Measurements from ENCODE around the gene SEC22A. TPM values are rescaled to one million over a fixed set of nuclear protein-coding genes. Genes with fewer than 3 reads are reported as not detected.

The SEC22A gene
- total RNA-seq, 1 experiment from 2014 or later = 18.5 TPM

GRCh38 chr3:123301331-123302184, 99.8 kb downstream of the SEC22A start:
- DNase-seq (ENCODE audit: extremely low read depth, low read depth) = no peak

- DNase-seq (ENCODE audit: extremely low read depth, low read depth) = no peak
Measured at GRCh38 chr3:123302961-123303360, 101.2 kb downstream of the SEC22A start.

- DNase-seq (ENCODE audit: extremely low read depth, low read depth) = no peak
Measured at GRCh38 chr3:123303976-123304560, 102.3 kb downstream of the SEC22A start.

- DNase-seq (ENCODE audit: extremely low read depth, low read depth) = no peak
Measured at GRCh38 chr3:123305192-123305591, 103.4 kb downstream of the SEC22A start.

GRCh38 chr3:123307064-123307463, 105.3 kb downstream of the SEC22A start:
- no peak for DNase-seq (ENCODE audit: extremely low read depth, low read depth)

- DNase-seq (ENCODE audit: extremely low read depth, low read depth) = no peak
Measured at GRCh38 chr3:123310186-123310585, 108.4 kb downstream of the SEC22A start.

- no peak for DNase-seq (ENCODE audit: extremely low read depth, low read depth)
Measured at GRCh38 chr3:123310741-123311140, 109.0 kb downstream of the SEC22A start.

GRCh38 chr3:123311201-123311600, 109.5 kb downstream of the SEC22A start:
- no peak for DNase-seq (ENCODE audit: extremely low read depth, low read depth)

GRCh38 chr3:123312331-123313265, 110.9 kb downstream of the SEC22A start:
- DNase-seq (ENCODE audit: extremely low read depth, low read depth) = no peak

GRCh38 chr3:123313889-123314288, 112.1 kb downstream of the SEC22A start:
- no peak for DNase-seq (ENCODE audit: extremely low read depth, low read depth)

- no peak for DNase-seq (ENCODE audit: extremely low read depth, low read depth)
Measured at GRCh38 chr3:123314359-123315270, 112.9 kb downstream of the SEC22A start.

GRCh38 chr3:123315271-123315595, 113.5 kb downstream of the SEC22A start:
- DNase-seq (ENCODE audit: extremely low read depth, low read depth) = no peak

GRCh38 chr3:123317716-123318115, 116.0 kb downstream of the SEC22A start:
- DNase-seq (ENCODE audit: extremely low read depth, low read depth) = no peak

- no peak for DNase-seq (ENCODE audit: extremely low read depth, low read depth)
Measured at GRCh38 chr3:123318374-123318773, 116.6 kb downstream of the SEC22A start.

- no peak for DNase-seq (ENCODE audit: extremely low read depth, low read depth)
Measured at GRCh38 chr3:123319760-123320159, 118.0 kb downstream of the SEC22A start.

GRCh38 chr3:123320221-123320620, 118.5 kb downstream of the SEC22A start:
- DNase-seq (ENCODE audit: extremely low read depth, low read depth) = no peak

GRCh38 chr3:123321806-123322205, 120.1 kb downstream of the SEC22A start:
- DNase-seq (ENCODE audit: extremely low read depth, low read depth) = no peak

- DNase-seq (ENCODE audit: extremely low read depth, low read depth) = no peak
Measured at GRCh38 chr3:123322866-123323265, 121.1 kb downstream of the SEC22A start.
